H9 (cell line): ENCODE data around the gene MFGE8. TPM values are rescaled to one million over a fixed set of nuclear protein-coding genes. Genes with fewer than 3 reads are reported as not detected.

Experiments used
- DNase-seq: peaks from one replicate; pipeline ENCODE4 v3.0.0-alpha.2; 2017
- H2AFZ ChIP-seq: one replicate; pipeline ENCODE4 v1.6.1; 2013; ENCODE audit warnings: mild to moderate bottlenecking, low read length, control low read depth, moderate library complexity
- H2AK5ac ChIP-seq: 2 replicates; pipeline ENCODE4 v1.6.1; 2013; ENCODE audit warnings: low read length, control low read depth, mixed read lengths; ENCODE audit not compliant: insufficient read length
- H2BK120ac ChIP-seq: one replicate; pipeline ENCODE4 v1.6.1; 2013; ENCODE audit warnings: low read depth, mild to moderate bottlenecking, low read length, control low read depth, inconsistent platforms; ENCODE audit not compliant: poor library complexity, severe bottlenecking
- H2BK12ac ChIP-seq: 2 replicates; pipeline ENCODE4 v1.6.1; 2013; ENCODE audit warnings: low read length, control low read depth, mixed read lengths, low read depth; ENCODE audit not compliant: insufficient read length
- H2BK15ac ChIP-seq: 2 replicates; pipeline ENCODE4 v1.6.1; 2013; ENCODE audit warnings: low read depth, low read length, control low read depth
- H2BK20ac ChIP-seq: one replicate; pipeline ENCODE4 v1.6.1; 2013; ENCODE audit warnings: low read depth, mild to moderate bottlenecking, low read length, control low read depth, inconsistent platforms; ENCODE audit not compliant: poor library complexity, severe bottlenecking
- H2BK5ac ChIP-seq: 2 replicates; pipeline ENCODE4 v1.6.1; 2013; ENCODE audit warnings: low read length, control low read depth, mixed read lengths; ENCODE audit not compliant: insufficient read length
- H3K14ac ChIP-seq: 2 replicates; pipeline ENCODE4 v1.6.1; 2013; ENCODE audit warnings: low read length, control low read depth; ENCODE audit not compliant: insufficient read depth
- H3K18ac ChIP-seq: 2 replicates; pipeline ENCODE4 v1.6.1; 2013; ENCODE audit warnings: low read depth, mild to moderate bottlenecking, mixed read lengths, low read length, control low read depth; ENCODE audit not compliant: insufficient read length
- H3K23ac ChIP-seq: 2 replicates; pipeline ENCODE4 v1.6.1; 2013; ENCODE audit warnings: low read length, control low read depth, mixed read lengths, low read depth; ENCODE audit not compliant: insufficient read length
- H3K23me2 ChIP-seq: 2 replicates; pipeline ENCODE4 v1.6.1; 2013; ENCODE audit warnings: low read depth, mild to moderate bottlenecking, mixed read lengths, low read length, control low read depth; ENCODE audit not compliant: insufficient read length, poor library complexity, severe bottlenecking
- H3K27ac ChIP-seq: 2 replicates; pipeline ENCODE4 v1.5.1; 2013; ENCODE audit warnings: low read length, control low read depth, mixed read lengths, low read depth; ENCODE audit not compliant: insufficient read length
- H3K27me3 ChIP-seq: 2 replicates; pipeline ENCODE4 v1.6.1; 2013; ENCODE audit warnings: low read length, control low read depth, inconsistent platforms; ENCODE audit not compliant: insufficient read depth
- H3K4ac ChIP-seq: 2 replicates; pipeline ENCODE4 v1.6.1; 2013; ENCODE audit warnings: low read depth, mild to moderate bottlenecking, control low read depth, inconsistent platforms, low read length, moderate library complexity
- H3K4me1 ChIP-seq: 2 replicates; pipeline ENCODE4 v1.6.1; 2013; ENCODE audit warnings: low read length, control low read depth, inconsistent platforms; ENCODE audit not compliant: insufficient read depth
- H3K4me2 ChIP-seq: 2 replicates; pipeline ENCODE4 v1.6.1; 2013; ENCODE audit warnings: low read length, control low read depth, mixed read lengths; ENCODE audit not compliant: insufficient read length, insufficient read depth
- H3K56ac ChIP-seq: 2 replicates; pipeline ENCODE4 v1.6.1; 2013; ENCODE audit warnings: low read depth, mild to moderate bottlenecking, mixed read lengths, low read length, control low read depth; ENCODE audit not compliant: insufficient read length
- H3K79me1 ChIP-seq: 2 replicates; pipeline ENCODE4 v1.6.1; 2013; ENCODE audit warnings: low read depth, mild to moderate bottlenecking, moderate library complexity, low read length, control low read depth, inconsistent platforms; ENCODE audit not compliant: insufficient read depth, poor library complexity, severe bottlenecking
- H3K79me2 ChIP-seq: 2 replicates; pipeline ENCODE4 v1.6.1; 2013; ENCODE audit warnings: low read length, control low read depth, inconsistent platforms; ENCODE audit not compliant: insufficient read depth
- H3K9ac ChIP-seq: 2 replicates; pipeline ENCODE4 v1.6.1; 2013; ENCODE audit warnings: low read length, control low read depth, mixed read lengths; ENCODE audit not compliant: insufficient read length; ENCODE audit errors: extremely low read depth
- H3K9me3 ChIP-seq: one replicate; pipeline ENCODE4 v1.6.1; 2013; ENCODE audit warnings: low read depth, low read length, inconsistent platforms; ENCODE audit not compliant: control insufficient read depth
- H3T11ph ChIP-seq: one replicate; pipeline ENCODE4 v1.6.1; 2013; ENCODE audit warnings: mild to moderate bottlenecking, low read length, control low read depth, inconsistent platforms
- H4K20me1 ChIP-seq: one replicate; pipeline ENCODE4 v1.6.1; 2013; ENCODE audit not compliant: control insufficient read depth, insufficient read length, insufficient read depth
- H4K5ac ChIP-seq: 2 replicates; pipeline ENCODE4 v1.6.1; 2013; ENCODE audit warnings: low read depth, mild to moderate bottlenecking, mixed read lengths, low read length, control low read depth; ENCODE audit not compliant: insufficient read length
- H4K8ac ChIP-seq: replicated peaks from 2 replicates; pipeline ENCODE4 v1.6.1; 2013; ENCODE audit warnings: low read length, control low read depth, mixed read lengths, low read depth; ENCODE audit not compliant: insufficient read length
- H4K91ac ChIP-seq: 2 replicates; pipeline ENCODE4 v1.6.1; 2013; ENCODE audit warnings: low read depth, mild to moderate bottlenecking, moderate library complexity, mixed read lengths, low read length, control low read depth; ENCODE audit not compliant: insufficient read length
- H3K27ac Mint-ChIP-seq, 3 experiments: 2 replicates in 2 of 3; 3 replicates in 1 of 3; pipeline ENCODE4 v1.8.0; 2020 to 2021; ENCODE audit warnings: mixed read lengths in 3 of 3, mild to moderate bottlenecking in 1 of 3, moderate library complexity in 1 of 3
- H3K27me3 Mint-ChIP-seq: 2 replicates; pipeline ENCODE4 v1.8.0; 2021; ENCODE audit warnings: low read depth, mild to moderate bottlenecking, moderate library complexity, mixed read lengths
- H3K36me3 Mint-ChIP-seq, 3 experiments: 2 replicates in 2 of 3; 3 replicates in 1 of 3; pipeline ENCODE4 v1.8.0; 2020 to 2021; ENCODE audit warnings: low read depth in 3 of 3, mixed read lengths in 3 of 3; ENCODE audit not compliant: insufficient read depth in 1 of 3
- H3K4me1 Mint-ChIP-seq, 2 experiments: 2 replicates each; pipeline ENCODE4 v1.8.0; 2020; ENCODE audit warnings: mixed read lengths in 2 of 2
- H3K4me3 Mint-ChIP-seq, 2 experiments: 2 replicates in 1 of 2; 3 replicates in 1 of 2; pipeline ENCODE4 v1.8.0; 2020 to 2021; ENCODE audit warnings: mild to moderate bottlenecking in 2 of 2, mixed read lengths in 2 of 2, moderate library complexity in 1 of 2
- H3K9me3 Mint-ChIP-seq, 2 experiments: 2 replicates in 1 of 2; 3 replicates in 1 of 2; pipeline ENCODE4 v1.8.0; 2020; ENCODE audit warnings: mild to moderate bottlenecking in 2 of 2, mixed read lengths in 2 of 2, moderate library complexity in 1 of 2
- CTCF ChIP-seq: fragments of 200-600 bp; sonication (generic); conservative IDR thresholded peaks from 3 replicates; pipeline ENCODE4 v1.8.0; 2021; ENCODE audit warnings: antibody characterized with exemption, mild to moderate bottlenecking
- WGBS: extraction: QIAGEN DNeasy Blood & Tissue Kit; methylation state at CpG from one replicate; pipeline ENCODE4 v1.1.7; 2013; ENCODE audit warnings: missing lambda C conversion rate, low lambda C conversion rate, mixed read lengths; ENCODE audit not compliant: insufficient read length; ENCODE audit errors: extremely low coverage; 5-methylcytosine and 5-hydroxymethylcytosine counted together
- total RNA-seq: library from RNA; stranded (reverse); gene quantifications from 2 replicates; pipeline ENCODE4 v1.2.1, GENCODE V29; 2021

The MFGE8 gene
- total RNA-seq, 1 experiment from 2014 or later, result 653 TPM

GRCh38 chr15:88894348-88894818 lies 18.8 kb downstream of the MFGE8 start:
- Histone ChIP-seq H3K4ac (no peak overlapping the region), H4K5ac (no peak overlapping the region), H2AFZ (no peak overlapping the region), H2BK15ac (no peak overlapping the region), H2AK5ac (no peak overlapping the region), H2BK5ac (no peak overlapping the region), H2BK120ac (no peak overlapping the region), H3T11ph (no peak overlapping the region), H3K23me2 (peaks cover 18% of the 10 kb centered on the region), H3K79me1 (no peaks in the 10 kb centered on the region), H2BK12ac (no peak overlapping the region), H3K14ac (no peak overlapping the region), H3K23ac (no peak overlapping the region), H3K27me3 (no peaks in the 10 kb centered on the region), H3K9ac (no peak overlapping the region), H3K27ac (no peak overlapping the region), H4K91ac (no peak overlapping the region), H3K56ac (no peak overlapping the region), H3K18ac (no peak overlapping the region), H3K9me3 (no peaks in the 10 kb centered on the region), H3K4me2 (peak overlapping the region; percentile 66), H3K79me2 (no peaks in the 10 kb centered on the region), H2BK20ac (no peak overlapping the region), H4K20me1 (no peaks in the 10 kb centered on the region), H4K8ac (no peak overlapping the region), H3K4me1 (peaks cover 12% of the 10 kb centered on the region)
- peak; percentile 89 for DNase-seq
- peaks cover 14 to 65% (median 28%) of the 10 kb centered on the region in 3 experiments for H3K36me3 Mint-ChIP-seq
- no CpG with 5 or more reads among the region's 23 CpGs for WGBS
- peak overlapping the region in 1 of 3 experiments; percentile 84; a peak in 1 of 7 replicates for H3K27ac Mint-ChIP-seq
- peak; percentile 97 for TF ChIP-seq CTCF
- H3K4me1 Mint-ChIP-seq, result peaks cover 30 to 40% of the 10 kb centered on the region in 2 experiments
- peaks cover 9% of the 10 kb centered on the region for H3K27me3 Mint-ChIP-seq
- H3K9me3 Mint-ChIP-seq, result no peaks in the 10 kb centered on the region
- peak overlapping the region; percentile 71 to 88 for H3K4me3 Mint-ChIP-seq
